ENCODE measurements around the gene YTHDF1.

Gene YTHDF1

DNA sequence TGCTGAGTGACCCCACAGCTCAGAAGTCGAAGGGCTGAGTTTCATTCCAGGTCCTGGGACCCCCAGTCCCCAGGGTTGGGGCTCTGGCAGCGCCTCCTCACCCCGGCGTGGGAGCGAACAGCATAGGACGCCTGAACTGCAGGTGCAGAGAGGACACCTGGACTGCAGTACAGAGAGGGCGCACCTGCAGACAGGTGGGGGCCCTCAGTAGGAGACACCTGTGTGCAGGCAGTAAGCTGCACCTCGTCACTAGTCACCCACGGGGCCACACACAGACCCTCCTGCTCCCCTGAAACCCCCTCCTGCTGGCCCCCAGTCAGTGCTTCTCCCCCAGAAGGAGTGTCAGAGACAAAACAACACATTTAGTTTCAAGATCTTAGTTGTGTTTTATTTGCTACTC, 46.9 kb upstream of the YTHDF1 start:
- TF ChIP-seq SNAI2 (CRISPR knock-in tag; IDR thresholded peaks at IDR 0.05) (no peak), ISL1 (CRISPR knock-in tag; IDR thresholded peaks at IDR 0.05) (no peak), ZNF8 (CRISPR knock-in tag; IDR thresholded peaks at IDR 0.05) (no peak), GLIS3 (CRISPR knock-in tag; IDR thresholded peaks at IDR 0.05) (no peak), ZNF565 (CRISPR knock-in tag; conservative IDR thresholded peaks at IDR 0.05; ENCODE audit: low read depth) (no peak), TOX (CRISPR knock-in tag; IDR thresholded peaks at IDR 0.05; ENCODE audit: borderline replicate concordance) (no peak), OSR1 (CRISPR knock-in tag; IDR thresholded peaks at IDR 0.05) (no peak), ARNTL (CRISPR knock-in tag; IDR thresholded peaks at IDR 0.05; ENCODE audit: borderline replicate concordance, low read depth) (no peak), CSDC2 (CRISPR knock-in tag; IDR thresholded peaks at IDR 0.05) (no peak), ESRRG (CRISPR knock-in tag; IDR thresholded peaks at IDR 0.05) (no peak)
- ATAC-seq: no peak

DNA sequence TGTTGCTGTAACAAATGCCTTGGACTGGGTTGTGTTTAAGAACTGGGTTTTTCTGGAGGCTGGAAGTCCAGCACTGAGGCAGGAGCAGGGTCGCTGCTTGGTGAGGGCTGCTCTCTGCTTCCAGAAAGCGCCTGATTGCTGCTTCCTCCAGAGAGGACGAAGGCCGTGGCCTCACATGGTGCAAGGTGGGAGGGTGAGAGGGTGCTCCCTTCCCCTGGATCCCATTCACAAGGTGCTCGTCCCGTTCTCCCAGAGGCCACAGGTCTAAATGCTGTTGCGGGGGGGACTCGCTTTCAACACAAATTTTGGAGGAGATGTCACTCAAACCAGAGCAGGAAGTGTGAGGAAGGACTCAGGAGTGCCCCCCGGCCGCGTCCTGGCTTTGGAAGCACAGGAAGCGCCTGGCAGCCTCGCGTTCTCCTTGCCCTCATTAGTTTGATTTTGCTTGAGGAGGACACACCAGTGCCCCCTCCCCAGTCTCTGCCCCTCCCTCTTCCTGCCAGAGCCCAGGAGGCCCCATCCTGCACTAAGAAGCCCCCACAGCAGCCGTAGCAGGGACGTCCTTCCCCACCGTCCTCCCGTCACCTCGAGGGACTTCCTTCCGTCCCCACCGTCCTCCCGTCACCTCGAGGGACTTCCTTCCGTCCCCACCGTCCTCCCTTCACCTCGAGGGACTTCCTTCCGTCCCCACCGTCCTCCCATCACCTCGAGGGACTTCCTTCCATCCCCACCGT, 46.0 kb upstream of the YTHDF1 start:
- no peak for ATAC-seq
- TF ChIP-seq ZNF70 (CRISPR knock-in tag; IDR thresholded peaks at IDR 0.05): no peak
- no peak for TF ChIP-seq ESRRG (CRISPR knock-in tag; IDR thresholded peaks at IDR 0.05)
- TF ChIP-seq, protein P1, sequence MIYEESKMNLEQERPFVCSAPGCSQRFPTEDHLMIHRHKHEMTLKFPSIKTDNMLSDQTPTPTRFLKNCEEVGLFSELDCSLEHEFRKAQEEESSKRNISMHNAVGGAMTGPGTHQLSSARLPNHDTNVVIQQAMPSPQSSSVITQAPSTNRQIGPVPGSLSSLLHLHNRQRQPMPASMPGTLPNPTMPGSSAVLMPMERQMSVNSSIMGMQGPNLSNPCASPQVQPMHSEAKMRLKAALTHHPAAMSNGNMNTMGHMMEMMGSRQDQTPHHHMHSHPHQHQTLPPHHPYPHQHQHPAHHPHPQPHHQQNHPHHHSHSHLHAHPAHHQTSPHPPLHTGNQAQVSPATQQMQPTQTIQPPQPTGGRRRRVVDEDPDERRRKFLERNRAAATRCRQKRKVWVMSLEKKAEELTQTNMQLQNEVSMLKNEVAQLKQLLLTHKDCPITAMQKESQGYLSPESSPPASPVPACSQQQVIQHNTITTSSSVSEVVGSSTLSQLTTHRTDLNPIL (CRISPR knock-in tag; IDR thresholded peaks at IDR 0.05; ENCODE audit: low read depth): no peak
- TF ChIP-seq ISL1 (CRISPR knock-in tag; IDR thresholded peaks at IDR 0.05): no peak
- TF ChIP-seq ZNF565 (CRISPR knock-in tag; conservative IDR thresholded peaks at IDR 0.05; ENCODE audit: low read depth): no peak
- TF ChIP-seq ZFP30 (CRISPR knock-in tag; IDR thresholded peaks at IDR 0.05): no peak
- TF ChIP-seq OSR1 (CRISPR knock-in tag; IDR thresholded peaks at IDR 0.05): no peak
- TF ChIP-seq CSDC2 (CRISPR knock-in tag; IDR thresholded peaks at IDR 0.05): no peak
- TF ChIP-seq GLIS3 (CRISPR knock-in tag; IDR thresholded peaks at IDR 0.05): no peak
- TF ChIP-seq, protein P2, sequence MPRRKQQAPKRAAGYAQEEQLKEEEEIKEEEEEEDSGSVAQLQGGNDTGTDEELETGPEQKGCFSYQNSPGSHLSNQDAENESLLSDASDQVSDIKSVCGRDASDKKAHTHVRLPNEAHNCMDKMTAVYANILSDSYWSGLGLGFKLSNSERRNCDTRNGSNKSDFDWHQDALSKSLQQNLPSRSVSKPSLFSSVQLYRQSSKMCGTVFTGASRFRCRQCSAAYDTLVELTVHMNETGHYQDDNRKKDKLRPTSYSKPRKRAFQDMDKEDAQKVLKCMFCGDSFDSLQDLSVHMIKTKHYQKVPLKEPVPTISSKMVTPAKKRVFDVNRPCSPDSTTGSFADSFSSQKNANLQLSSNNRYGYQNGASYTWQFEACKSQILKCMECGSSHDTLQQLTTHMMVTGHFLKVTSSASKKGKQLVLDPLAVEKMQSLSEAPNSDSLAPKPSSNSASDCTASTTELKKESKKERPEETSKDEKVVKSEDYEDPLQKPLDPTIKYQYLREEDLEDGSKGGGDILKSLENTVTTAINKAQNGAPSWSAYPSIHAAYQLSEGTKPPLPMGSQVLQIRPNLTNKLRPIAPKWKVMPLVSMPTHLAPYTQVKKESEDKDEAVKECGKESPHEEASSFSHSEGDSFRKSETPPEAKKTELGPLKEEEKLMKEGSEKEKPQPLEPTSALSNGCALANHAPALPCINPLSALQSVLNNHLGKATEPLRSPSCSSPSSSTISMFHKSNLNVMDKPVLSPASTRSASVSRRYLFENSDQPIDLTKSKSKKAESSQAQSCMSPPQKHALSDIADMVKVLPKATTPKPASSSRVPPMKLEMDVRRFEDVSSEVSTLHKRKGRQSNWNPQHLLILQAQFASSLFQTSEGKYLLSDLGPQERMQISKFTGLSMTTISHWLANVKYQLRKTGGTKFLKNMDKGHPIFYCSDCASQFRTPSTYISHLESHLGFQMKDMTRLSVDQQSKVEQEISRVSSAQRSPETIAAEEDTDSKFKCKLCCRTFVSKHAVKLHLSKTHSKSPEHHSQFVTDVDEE (CRISPR knock-in tag; IDR thresholded peaks at IDR 0.05): no peak
- TF ChIP-seq SNAI2 (CRISPR knock-in tag; IDR thresholded peaks at IDR 0.05): no peak
- no peak for TF ChIP-seq TCF4 (CRISPR knock-in tag; IDR thresholded peaks at IDR 0.05; ENCODE audit: borderline replicate concordance)
- TF ChIP-seq, protein P3, sequence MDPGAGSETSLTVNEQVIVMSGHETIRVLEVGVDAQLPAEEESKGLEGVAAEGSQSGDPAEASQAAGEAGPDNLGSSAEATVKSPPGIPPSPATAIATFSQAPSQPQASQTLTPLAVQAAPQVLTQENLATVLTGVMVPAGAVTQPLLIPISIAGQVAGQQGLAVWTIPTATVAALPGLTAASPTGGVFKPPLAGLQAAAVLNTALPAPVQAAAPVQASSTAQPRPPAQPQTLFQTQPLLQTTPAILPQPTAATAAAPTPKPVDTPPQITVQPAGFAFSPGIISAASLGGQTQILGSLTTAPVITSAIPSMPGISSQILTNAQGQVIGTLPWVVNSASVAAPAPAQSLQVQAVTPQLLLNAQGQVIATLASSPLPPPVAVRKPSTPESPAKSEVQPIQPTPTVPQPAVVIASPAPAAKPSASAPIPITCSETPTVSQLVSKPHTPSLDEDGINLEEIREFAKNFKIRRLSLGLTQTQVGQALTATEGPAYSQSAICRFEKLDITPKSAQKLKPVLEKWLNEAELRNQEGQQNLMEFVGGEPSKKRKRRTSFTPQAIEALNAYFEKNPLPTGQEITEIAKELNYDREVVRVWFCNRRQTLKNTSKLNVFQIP (CRISPR knock-in tag; IDR thresholded peaks at IDR 0.05; ENCODE audit: borderline replicate concordance, low read depth): no peak
- TF ChIP-seq ARNTL (CRISPR knock-in tag; IDR thresholded peaks at IDR 0.05; ENCODE audit: borderline replicate concordance, low read depth): no peak
- TF ChIP-seq, protein P4, sequence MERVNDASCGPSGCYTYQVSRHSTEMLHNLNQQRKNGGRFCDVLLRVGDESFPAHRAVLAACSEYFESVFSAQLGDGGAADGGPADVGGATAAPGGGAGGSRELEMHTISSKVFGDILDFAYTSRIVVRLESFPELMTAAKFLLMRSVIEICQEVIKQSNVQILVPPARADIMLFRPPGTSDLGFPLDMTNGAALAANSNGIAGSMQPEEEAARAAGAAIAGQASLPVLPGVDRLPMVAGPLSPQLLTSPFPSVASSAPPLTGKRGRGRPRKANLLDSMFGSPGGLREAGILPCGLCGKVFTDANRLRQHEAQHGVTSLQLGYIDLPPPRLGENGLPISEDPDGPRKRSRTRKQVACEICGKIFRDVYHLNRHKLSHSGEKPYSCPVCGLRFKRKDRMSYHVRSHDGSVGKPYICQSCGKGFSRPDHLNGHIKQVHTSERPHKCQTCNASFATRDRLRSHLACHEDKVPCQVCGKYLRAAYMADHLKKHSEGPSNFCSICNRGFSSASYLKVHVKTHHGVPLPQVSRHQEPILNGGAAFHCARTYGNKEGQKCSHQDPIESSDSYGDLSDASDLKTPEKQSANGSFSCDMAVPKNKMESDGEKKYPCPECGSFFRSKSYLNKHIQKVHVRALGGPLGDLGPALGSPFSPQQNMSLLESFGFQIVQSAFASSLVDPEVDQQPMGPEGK (CRISPR knock-in tag; IDR thresholded peaks at IDR 0.05; ENCODE audit: borderline replicate concordance): no peak
- TF ChIP-seq PPARA (CRISPR knock-in tag; IDR thresholded peaks at IDR 0.05; ENCODE audit: borderline replicate concordance): no peak
- no peak for TF ChIP-seq RARB (CRISPR knock-in tag; IDR thresholded peaks at IDR 0.05)
- no peak for TF ChIP-seq BACH2 (CRISPR knock-in tag; IDR thresholded peaks at IDR 0.05; ENCODE audit: borderline replicate concordance)

DNA sequence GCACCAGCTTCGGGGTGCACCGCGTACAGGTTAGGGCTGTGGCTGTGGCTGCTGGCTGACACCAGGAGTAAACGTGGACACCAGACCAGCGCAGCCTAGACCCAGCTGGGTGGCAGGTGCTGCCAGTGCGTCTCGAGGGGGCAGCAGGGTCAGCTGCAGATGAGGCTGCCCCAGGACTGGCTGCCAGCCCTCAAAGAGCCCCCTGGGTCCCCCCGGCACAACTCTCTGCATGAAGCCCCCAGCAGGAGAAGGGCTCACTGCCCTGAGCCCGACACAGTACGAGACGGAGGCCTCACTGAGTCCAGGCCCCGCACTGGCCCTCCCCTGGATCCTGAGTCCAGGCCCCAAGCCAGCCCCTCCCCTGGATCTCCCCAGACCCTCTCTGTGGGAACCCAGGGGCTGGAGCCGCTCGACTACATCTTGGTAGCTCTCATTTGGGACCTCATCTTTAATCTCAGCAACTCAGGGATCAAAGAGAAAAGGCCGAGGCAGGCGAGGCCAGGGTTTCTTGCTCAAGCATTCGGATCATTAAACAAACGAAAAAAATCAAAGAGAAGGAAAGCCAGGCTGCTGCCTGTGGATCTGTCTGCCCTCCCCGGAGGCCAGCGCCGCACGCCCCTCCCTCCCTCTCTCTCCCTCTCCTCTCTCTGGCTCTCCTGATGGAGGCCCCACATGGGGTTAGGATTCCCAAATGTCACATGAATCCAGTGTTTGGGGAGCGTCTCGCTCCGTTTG, 45.3 kb upstream of the YTHDF1 start:
- ATAC-seq: no peak
- no peak for TF ChIP-seq BACH2 (CRISPR knock-in tag; IDR thresholded peaks at IDR 0.05; ENCODE audit: borderline replicate concordance)
- TF ChIP-seq OSR1 (CRISPR knock-in tag; IDR thresholded peaks at IDR 0.05): no peak
- TF ChIP-seq TOX (CRISPR knock-in tag; IDR thresholded peaks at IDR 0.05; ENCODE audit: borderline replicate concordance): no peak
- no peak for TF ChIP-seq ZNF565 (CRISPR knock-in tag; conservative IDR thresholded peaks at IDR 0.05; ENCODE audit: low read depth)
- TF ChIP-seq, protein P3 (CRISPR knock-in tag; IDR thresholded peaks at IDR 0.05; ENCODE audit: borderline replicate concordance, low read depth): no peak
- TF ChIP-seq ARNTL (CRISPR knock-in tag; IDR thresholded peaks at IDR 0.05; ENCODE audit: borderline replicate concordance, low read depth): no peak
- TF ChIP-seq, protein P2 (CRISPR knock-in tag; IDR thresholded peaks at IDR 0.05): no peak
- TF ChIP-seq, protein P4 (CRISPR knock-in tag; IDR thresholded peaks at IDR 0.05; ENCODE audit: borderline replicate concordance): no peak
